Neuronal stem cell (in vitro differentiated cells): Measurements from ENCODE around the gene FAM234B.
"Not testable (repeated sequence)": the region's sequence is repeated elsewhere in the genome, so short reads cannot be mapped to it uniquely, and the experiment has no call there.

ENCODE experiments used
- DNase-seq: peaks from one replicate; pipeline ENCODE4 v3.0.0-alpha.2; 2013; ENCODE audit warnings: low spot score
- H2AFZ ChIP-seq: one replicate; pipeline ENCODE4 v1.6.1; 2013; ENCODE audit warnings: mild to moderate bottlenecking, low read length, inconsistent platforms
- H2AK5ac ChIP-seq: 2 replicates; pipeline ENCODE4 v1.6.1; 2013; ENCODE audit warnings: low read depth, mild to moderate bottlenecking, inconsistent platforms, low read length, moderate library complexity, mixed read lengths
- H2BK120ac ChIP-seq: 2 replicates; pipeline ENCODE4 v1.6.1; 2013; ENCODE audit warnings: low read depth, mild to moderate bottlenecking, inconsistent platforms, low read length, moderate library complexity, mixed read lengths
- H2BK12ac ChIP-seq: one replicate; pipeline ENCODE4 v1.6.1; 2013; ENCODE audit warnings: low read length, inconsistent platforms
- H2BK15ac ChIP-seq: 2 replicates; pipeline ENCODE4 v1.6.1; 2013; ENCODE audit warnings: mild to moderate bottlenecking, low read length, inconsistent platforms, mixed read lengths
- H2BK5ac ChIP-seq: one replicate; pipeline ENCODE4 v1.6.1; 2013; ENCODE audit warnings: inconsistent platforms, mild to moderate bottlenecking, low read length, moderate library complexity
- H3K14ac ChIP-seq: one replicate; pipeline ENCODE4 v1.6.1; 2013; ENCODE audit warnings: low read length, inconsistent platforms
- H3K18ac ChIP-seq: 2 replicates; pipeline ENCODE4 v1.6.1; 2013; ENCODE audit warnings: low read length, inconsistent platforms
- H3K23ac ChIP-seq: 2 replicates; pipeline ENCODE4 v1.6.1; 2013; ENCODE audit warnings: low read depth, mild to moderate bottlenecking, mixed read lengths, low read length, inconsistent platforms; ENCODE audit not compliant: poor library complexity
- H3K27ac ChIP-seq: replicated peaks from 3 replicates; pipeline ENCODE4 v1.5.1; 2013; ENCODE audit warnings: low read length, inconsistent platforms
- H3K27me3 ChIP-seq, 3 experiments: 2 replicates each; pipeline ENCODE4 v1.6.1; 2013; ENCODE audit warnings: low read length in 3 of 3, mild to moderate bottlenecking in 2 of 3, inconsistent platforms in 1 of 3, low read depth in 1 of 3, mixed read lengths in 1 of 3, moderate library complexity in 1 of 3; ENCODE audit not compliant: control insufficient read depth in 3 of 3, insufficient read depth in 3 of 3
- H3K36me3 ChIP-seq, 2 donors: replicated peaks in 1 of 2; 2 replicates each; pipeline ENCODE4 v1.6.1; 2013; ENCODE audit warnings: low read length in 2 of 2; ENCODE audit not compliant: control insufficient read depth in 2 of 2, insufficient read depth in 2 of 2
- H3K4ac ChIP-seq: 2 replicates; pipeline ENCODE4 v1.6.1; 2013; ENCODE audit warnings: inconsistent platforms, mild to moderate bottlenecking, low read length, moderate library complexity
- H3K4me1 ChIP-seq, 2 donors: 1 replicate in 1 of 2; 2 replicates in 1 of 2; pipeline ENCODE4 v1.6.1; 2013; ENCODE audit warnings: low read length in 2 of 2, low read depth in 1 of 2; ENCODE audit not compliant: control insufficient read depth in 2 of 2, insufficient read depth in 1 of 2
- H3K4me2 ChIP-seq: one replicate; pipeline ENCODE4 v1.6.1; 2013; ENCODE audit warnings: mild to moderate bottlenecking, low read length, inconsistent platforms; ENCODE audit not compliant: insufficient read depth, poor library complexity, severe bottlenecking
- H3K4me3 ChIP-seq, 2 donors: 2 replicates each; pipeline ENCODE4 v1.5.1; 2013; ENCODE audit warnings: low read length in 2 of 2, mild to moderate bottlenecking in 2 of 2, inconsistent platforms in 1 of 2, moderate library complexity in 1 of 2
- H3K79me1 ChIP-seq: one replicate; pipeline ENCODE4 v1.6.1; 2013; ENCODE audit warnings: low read depth, mild to moderate bottlenecking, inconsistent platforms, low read length, moderate library complexity
- H3K9ac ChIP-seq: one replicate; pipeline ENCODE4 v1.6.1; 2013; ENCODE audit warnings: mild to moderate bottlenecking, low read depth, low read length, inconsistent platforms; ENCODE audit not compliant: poor library complexity
- H3K9me3 ChIP-seq, 2 donors: replicated peaks in 1 of 2; 2 replicates each; pipeline versions ENCODE3 to v1.6.1; 2013; ENCODE audit warnings: low read length in 2 of 2, mild to moderate bottlenecking in 2 of 2, inconsistent platforms in 1 of 2, low read depth in 1 of 2, mixed read lengths in 1 of 2, moderate library complexity in 1 of 2; ENCODE audit not compliant: control insufficient read depth in 2 of 2, insufficient read depth in 1 of 2
- H4K8ac ChIP-seq: one replicate; pipeline ENCODE4 v1.6.1; 2013; ENCODE audit warnings: low read depth, mild to moderate bottlenecking, inconsistent platforms, low read length, moderate library complexity
- H4K91ac ChIP-seq: one replicate; pipeline ENCODE4 v1.6.1; 2013; ENCODE audit warnings: low read length, low read depth, mild to moderate bottlenecking, inconsistent platforms; ENCODE audit not compliant: poor library complexity
- WGBS, 2 donors: extraction: QIAGEN DNeasy Blood & Tissue Kit; methylation state at CpG; one replicate each; pipeline ENCODE4 v1.1.7; 2013; ENCODE audit warnings: missing lambda C conversion rate in 2 of 2, mixed read lengths in 1 of 2; ENCODE audit not compliant: insufficient read length in 2 of 2, insufficient replicate concordance in 1 of 2; ENCODE audit errors: extremely low coverage in 2 of 2; 5-methylcytosine and 5-hydroxymethylcytosine counted together

Gene FAM234B

DNA sequence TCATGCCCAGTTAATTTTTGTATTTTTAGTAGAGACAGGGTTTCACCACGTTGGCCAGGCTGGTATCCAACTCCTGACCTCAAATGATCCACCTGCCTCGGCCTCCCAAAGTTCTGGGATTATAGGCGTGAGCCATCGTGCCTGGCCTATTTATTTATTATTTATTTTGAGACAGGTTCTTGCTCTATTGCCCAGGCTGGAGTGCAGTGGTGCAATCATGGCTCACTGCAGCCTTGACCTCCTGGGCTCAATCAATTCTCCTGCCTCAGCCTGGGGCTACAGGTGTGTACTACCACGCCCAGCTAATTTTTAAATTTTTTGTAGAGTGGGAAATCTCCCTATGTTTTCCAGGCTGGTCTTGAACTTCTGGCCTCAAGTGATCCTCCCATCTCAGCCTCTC, 8.8 kb upstream of the FAM234B start:
- H3K23ac ChIP-seq, H2BK15ac ChIP-seq, H2BK12ac ChIP-seq, H2AFZ ChIP-seq, H2BK5ac ChIP-seq, H3K14ac ChIP-seq, H3K18ac ChIP-seq, H2BK120ac ChIP-seq, H3K79me1 ChIP-seq, H3K9me3 ChIP-seq, H3K4me1 ChIP-seq, H3K4me3 ChIP-seq, DNase-seq, H3K36me3 ChIP-seq, H3K9ac ChIP-seq, H2AK5ac ChIP-seq, H3K27ac ChIP-seq, H4K91ac ChIP-seq, H3K4me2 ChIP-seq, H3K4ac ChIP-seq, H3K27me3 ChIP-seq, H4K8ac ChIP-seq: not testable (repeated sequence)
- WGBS, 2 donors = no CpG with 5 or more reads among the region's 5 CpGs

DNA sequence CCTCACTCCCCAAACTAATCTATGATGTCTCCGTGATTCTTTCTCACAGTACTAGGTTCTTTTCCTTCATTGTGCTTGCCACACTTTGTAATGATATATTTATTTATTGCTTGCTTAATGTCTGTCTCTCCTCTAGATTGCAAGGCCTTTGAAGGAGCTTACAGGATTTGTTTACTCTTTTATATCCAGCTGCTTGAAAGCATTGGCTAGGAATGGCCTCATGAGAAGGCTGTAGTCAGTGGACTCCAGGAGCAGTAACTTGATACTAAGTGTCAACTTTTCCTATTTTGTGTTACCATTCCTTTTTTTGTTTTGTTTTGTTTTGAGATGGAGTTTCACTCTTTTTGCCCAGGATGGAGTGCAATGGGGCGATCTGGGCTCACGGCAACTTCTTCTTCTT, 7.3 kb upstream of the FAM234B start:
- H3K4me1 ChIP-seq = peaks cover 0 to 5% of the 10 kb centered on the region in 2 donors
- no peak for DNase-seq
- no peak overlapping the region for H4K91ac ChIP-seq
- no peak overlapping the region for H3K4me2 ChIP-seq
- no peak overlapping the region for H3K4me3 ChIP-seq
- H4K8ac ChIP-seq = no peak overlapping the region
- peaks cover 0 to 20% (median 0%) of the 10 kb centered on the region in 3 experiments for H3K27me3 ChIP-seq
- H3K9ac ChIP-seq = no peak overlapping the region
- no peaks in the 10 kb centered on the region for H3K79me1 ChIP-seq
- H3K18ac ChIP-seq = no peak overlapping the region
- H3K23ac ChIP-seq = no peak overlapping the region
- H3K14ac ChIP-seq = no peak overlapping the region
- no peak overlapping the region for H3K4ac ChIP-seq
- H3K9me3 ChIP-seq = no peaks in the 10 kb centered on the region
- no peak overlapping the region for H2BK12ac ChIP-seq
- no peaks in the 10 kb centered on the region for H3K36me3 ChIP-seq
- H2BK120ac ChIP-seq = no peak overlapping the region
- WGBS, 2 donors = no CpG with 5 or more reads among the region's 3 CpGs
- no peak overlapping the region for H2AK5ac ChIP-seq
- H2BK15ac ChIP-seq = no peak overlapping the region
- no peak overlapping the region for H3K27ac ChIP-seq
- no peak overlapping the region for H2AFZ ChIP-seq
- no peak overlapping the region for H2BK5ac ChIP-seq

- Histone ChIP-seq H2AFZ (no peak overlapping the region), H2BK5ac (no peak overlapping the region), H3K9ac (no peak overlapping the region), H3K4me1 (peaks cover 0 to 5% of the 10 kb centered on the region in 2 donors), H2BK12ac (no peak overlapping the region), H3K79me1 (no peaks in the 10 kb centered on the region), H2AK5ac (no peak overlapping the region), H3K4ac (no peak overlapping the region), H3K18ac (no peak overlapping the region), H3K9me3 (no peaks in the 10 kb centered on the region), H3K27ac (no peak overlapping the region), H3K4me3 (no peak overlapping the region), H4K8ac (no peak overlapping the region), H4K91ac (no peak overlapping the region), H3K36me3 (no peaks in the 10 kb centered on the region), H3K27me3 (peaks cover 0 to 36% (median 0%) of the 10 kb centered on the region in 3 experiments), H3K23ac (no peak overlapping the region), H2BK15ac (no peak overlapping the region), H3K14ac (no peak overlapping the region), H2BK120ac (no peak overlapping the region), H3K4me2 (no peak overlapping the region)
- no peak for DNase-seq
- WGBS, 2 donors = no CpG with 5 or more reads among the region's 4 CpGs
Measured at GRCh38 chr12:13038491-13039161, 5.6 kb upstream of the FAM234B start.

DNA sequence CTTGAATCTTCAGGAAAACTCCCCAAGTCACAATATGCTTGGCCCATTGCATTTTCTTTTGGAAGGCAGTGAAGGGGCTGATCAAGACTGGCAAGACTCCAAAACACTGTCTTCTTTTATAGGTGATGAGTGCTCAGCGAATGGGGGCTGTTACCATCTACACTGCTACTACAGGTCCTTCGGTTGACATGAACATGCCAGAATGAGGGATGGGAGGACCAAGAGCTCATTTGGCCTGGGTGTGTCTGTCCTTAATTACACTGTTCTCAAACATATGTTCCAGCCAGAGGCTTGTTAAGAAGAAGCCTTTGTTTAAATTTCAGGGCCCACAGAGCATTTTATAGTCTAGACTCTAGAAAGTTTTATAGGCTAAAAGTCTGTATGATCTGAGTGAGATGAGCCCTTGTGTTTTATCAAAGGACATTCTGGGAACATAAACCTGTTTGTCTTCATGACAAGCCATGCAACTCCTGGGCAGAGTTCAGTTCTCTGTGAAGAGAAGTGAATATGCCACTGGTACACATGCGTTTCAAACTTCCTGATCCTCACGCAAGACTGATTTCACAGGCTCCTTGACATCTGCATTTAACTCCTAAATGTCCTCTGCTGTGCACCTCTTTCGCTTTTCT, 4.7 kb upstream of the FAM234B start:
- H3K4me2 ChIP-seq = no peak overlapping the region
- H2BK12ac ChIP-seq = no peak overlapping the region
- no peaks in the 10 kb centered on the region for H3K36me3 ChIP-seq
- H3K9me3 ChIP-seq = no peaks in the 10 kb centered on the region
- no peak overlapping the region for H3K4ac ChIP-seq
- no peak overlapping the region for H3K27ac ChIP-seq
- H3K4me3 ChIP-seq = no peak overlapping the region
- no peaks in the 10 kb centered on the region for H3K79me1 ChIP-seq
- H3K18ac ChIP-seq = no peak overlapping the region
- no peak overlapping the region for H3K9ac ChIP-seq
- H3K4me1 ChIP-seq = peaks cover 0 to 5% of the 10 kb centered on the region in 2 donors
- DNase-seq = no peak
- H2BK5ac ChIP-seq = no peak overlapping the region
- no peak overlapping the region for H2BK120ac ChIP-seq
- no peak overlapping the region for H2BK15ac ChIP-seq
- WGBS, 2 donors = no CpG with 5 or more reads among the region's 5 CpGs
- H3K14ac ChIP-seq = no peak overlapping the region
- peaks cover 0 to 41% (median 0%) of the 10 kb centered on the region in 3 experiments for H3K27me3 ChIP-seq
- no peak overlapping the region for H2AFZ ChIP-seq
- no peak overlapping the region for H2AK5ac ChIP-seq
- no peak overlapping the region for H4K91ac ChIP-seq
- no peak overlapping the region for H3K23ac ChIP-seq
- no peak overlapping the region for H4K8ac ChIP-seq
